T-helper 22 cell (primary cell): Measurements from ENCODE around the gene CREB5.

Source experiments
- DNase-seq: peaks from one replicate; pipeline ENCODE4 v3.0.0-alpha.2; 2020; ENCODE audit warnings: low read depth

Gene CREB5

DNA sequence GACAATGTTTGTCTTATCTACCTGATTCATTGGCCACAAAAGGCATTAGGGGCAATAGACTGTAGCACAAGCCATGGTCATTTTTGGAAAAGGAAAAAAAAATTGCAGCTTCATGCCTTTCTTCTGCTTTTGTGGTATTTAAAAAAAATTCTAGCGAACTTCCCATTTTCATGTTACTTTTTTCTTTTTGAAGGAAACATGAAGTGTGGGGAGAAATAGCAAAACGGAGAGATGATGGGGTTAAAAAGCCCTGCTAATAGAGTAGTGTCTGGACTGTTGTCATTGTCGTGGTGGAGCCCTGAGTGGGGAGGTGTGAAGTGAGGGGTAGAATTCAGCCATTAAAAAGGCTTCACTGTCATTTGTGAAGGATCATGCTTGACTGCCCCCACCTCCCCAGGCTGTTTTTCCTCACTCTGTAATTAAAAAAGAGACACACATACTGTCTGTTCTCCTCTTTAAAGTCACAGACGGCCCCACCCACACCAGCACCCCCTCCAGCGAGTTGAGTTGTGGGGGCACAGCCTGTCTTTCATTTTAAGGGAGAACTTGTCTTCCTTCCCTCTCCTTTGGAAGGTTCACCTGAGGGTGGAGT is 272.4 kb downstream of the CREB5 start:
- no peak for DNase-seq

DNA sequence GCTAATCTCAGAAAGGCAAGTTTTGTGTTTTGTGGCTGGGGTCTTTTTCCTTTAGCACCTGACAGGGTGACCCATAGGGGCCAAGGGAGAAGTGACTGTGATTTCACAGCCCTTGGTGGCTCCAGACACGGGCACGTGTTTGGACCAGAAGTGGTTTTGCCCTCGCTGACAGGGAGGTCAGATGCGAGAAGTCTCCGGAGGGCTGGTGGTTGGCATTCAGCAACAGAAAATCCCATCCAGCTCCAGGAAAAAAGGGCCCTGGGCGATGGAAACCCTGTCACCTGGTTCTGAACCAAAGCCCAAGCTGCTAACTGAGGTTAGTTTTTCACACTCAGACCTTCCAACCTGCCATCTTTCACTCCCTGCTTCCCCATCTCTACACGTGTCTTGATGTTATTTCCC is 272.9 kb downstream of the CREB5 start:
- DNase-seq = no peak

DNA sequence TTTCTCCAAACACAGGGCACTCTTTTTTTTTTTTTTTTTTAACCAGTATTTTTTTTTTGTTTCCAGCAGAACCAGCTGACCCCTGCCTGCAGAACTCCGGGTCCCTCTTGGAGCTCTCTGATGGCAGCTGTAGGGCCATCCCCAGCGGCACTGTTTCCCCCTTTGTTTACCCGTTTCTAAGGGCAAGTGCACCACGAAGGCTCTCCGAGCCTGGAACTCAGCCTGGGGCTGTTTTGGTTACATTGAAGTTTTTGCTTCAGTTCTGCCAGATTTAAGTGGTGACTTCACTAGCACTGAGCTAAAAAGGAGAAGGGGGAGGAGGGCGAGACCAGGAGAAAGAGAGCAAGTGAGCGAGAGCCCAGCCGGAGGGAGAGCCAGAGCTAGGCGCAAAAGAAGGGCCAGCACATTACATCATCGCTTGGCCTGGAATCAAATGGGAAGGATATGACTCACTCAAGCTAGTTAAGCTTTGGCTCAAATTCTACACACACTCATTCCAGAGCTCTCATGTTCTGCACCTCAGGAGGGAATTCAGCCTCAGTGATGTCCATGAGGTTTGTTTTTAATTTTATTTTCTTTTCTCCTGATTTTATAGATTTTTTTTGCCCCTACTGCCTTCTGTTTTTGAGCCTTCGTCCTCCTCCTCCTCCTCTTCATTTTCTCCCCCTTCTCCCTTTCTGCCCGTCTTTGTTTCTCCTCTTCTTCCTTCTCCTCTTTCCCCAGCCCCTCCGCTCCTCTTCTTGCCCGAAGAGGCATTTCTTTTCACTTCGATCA is 273.5 kb downstream of the CREB5 start:
- no peak for DNase-seq

DNA sequence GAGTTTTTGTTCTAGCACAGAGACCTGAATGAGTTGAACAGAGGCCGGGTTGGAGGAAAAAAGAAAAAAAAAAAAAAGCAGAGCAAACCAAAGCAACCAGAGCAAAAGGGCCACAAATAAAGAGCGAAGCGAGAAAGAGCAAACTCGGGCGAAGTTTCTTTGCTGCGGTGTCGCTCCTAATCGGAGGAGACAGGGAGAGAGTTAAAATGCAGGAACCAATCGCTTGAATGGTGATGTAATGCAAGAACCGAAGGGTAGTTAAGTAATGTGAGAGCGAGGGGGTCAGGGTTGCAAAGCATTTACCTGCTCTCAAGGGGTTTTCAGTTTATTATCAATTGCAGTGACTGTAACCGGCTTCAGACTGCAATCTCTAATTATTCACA is 274.1 kb downstream of the CREB5 start:
- DNase-seq = no peak

DNA sequence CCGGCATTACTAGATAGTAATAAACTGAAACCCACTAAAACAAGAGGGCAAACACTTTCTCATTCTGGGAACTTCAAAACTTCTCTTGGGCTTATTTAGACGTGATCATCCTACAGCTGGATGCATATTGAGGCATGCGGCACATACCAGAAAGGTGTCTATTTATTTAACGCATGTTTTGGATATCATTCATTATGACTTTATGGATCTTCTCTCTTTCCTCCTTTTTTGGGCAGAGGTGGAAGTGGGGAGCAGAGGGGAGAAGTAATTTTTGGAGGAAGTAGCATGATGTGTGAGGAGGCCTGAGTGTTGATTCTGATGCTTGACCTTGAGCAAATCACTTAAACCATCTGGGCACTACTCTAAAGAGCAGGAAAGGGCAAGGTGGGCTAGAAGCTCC is 275.2 kb downstream of the CREB5 start:
- DNase-seq = no peak

DNA sequence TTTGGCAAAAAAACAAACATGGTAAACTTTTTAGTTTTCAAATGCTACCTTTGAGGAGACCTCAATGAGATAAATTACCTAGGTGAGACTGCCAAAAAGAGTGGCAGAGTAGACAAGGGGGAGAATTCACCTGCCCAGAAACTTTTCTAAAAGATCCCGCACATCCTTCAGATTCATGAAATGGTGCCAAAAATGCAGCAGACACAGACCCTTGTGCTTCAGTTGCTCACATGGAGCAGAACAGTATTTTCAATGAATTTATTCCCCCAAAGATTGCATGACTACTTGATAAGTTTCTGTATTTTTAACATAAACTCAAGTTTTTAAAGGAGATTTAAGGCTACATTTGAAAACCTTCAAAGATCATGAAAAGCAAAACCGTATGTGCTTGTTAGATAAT is 275.9 kb downstream of the CREB5 start:
- no peak for DNase-seq

DNA sequence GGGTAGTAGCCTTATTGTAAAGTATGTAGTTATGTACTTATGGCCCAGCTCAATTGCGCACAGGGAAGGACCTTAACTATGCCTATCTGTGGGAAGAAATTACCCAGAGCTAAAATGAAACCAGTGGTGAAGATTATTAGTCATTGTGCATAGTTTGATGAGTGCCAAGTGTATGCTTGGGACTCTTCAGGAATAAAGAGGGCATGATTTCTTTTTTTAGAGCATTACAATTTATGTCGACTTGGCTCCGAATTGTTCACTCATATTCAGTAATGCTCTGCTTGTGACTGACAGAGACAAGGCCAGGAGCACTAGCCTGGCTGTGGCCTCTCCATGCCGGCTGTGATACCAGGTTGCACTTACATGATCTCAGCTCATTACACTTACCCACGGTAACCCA is 276.3 kb downstream of the CREB5 start:
- DNase-seq = no peak

DNA sequence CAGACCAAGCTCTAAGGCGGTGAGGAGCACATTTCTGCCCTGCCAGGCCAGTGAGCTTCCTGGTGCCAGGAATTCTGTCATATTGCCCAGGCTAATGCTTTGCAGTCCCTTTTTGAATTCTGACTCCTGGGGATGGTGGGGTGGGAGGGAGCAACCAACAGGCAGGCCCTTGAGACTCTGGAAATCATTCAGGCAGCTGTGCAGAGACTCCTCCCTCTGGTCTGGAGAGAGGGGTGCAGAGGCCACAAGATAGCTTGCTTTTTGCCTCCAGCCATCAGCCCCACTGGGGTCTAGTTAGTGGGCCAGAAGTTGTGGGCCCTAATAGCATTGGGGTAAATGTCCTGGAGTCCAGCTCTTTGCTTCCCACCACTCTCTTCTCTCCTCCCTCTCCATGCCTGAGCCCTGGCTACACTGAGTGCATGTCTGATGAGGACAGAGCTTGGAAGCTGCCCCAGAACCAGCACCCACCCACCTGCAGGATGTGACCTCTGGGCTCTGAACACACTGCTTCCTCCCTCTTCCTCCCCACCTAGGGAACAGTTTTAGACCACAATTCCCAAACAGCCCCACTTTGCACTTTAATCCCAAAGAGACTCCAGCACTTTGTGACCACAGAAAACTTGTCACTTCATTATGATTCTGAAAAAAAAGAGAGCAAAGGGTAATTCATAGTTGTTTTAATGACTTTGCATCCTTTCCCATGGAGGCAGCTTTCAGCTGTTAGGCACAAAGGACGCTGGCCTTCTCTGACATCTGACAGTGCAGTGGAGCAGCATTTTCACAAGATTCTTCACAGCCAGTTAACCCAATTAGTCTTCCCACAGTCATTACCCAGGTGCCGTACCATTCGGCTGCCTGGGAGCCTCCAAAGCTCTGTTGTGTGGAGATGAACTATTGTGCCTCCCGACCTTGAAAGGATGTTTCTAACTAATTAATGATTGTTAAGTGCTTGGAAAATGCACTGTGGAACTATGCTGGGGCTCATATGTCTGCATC is 283.3 kb downstream of the CREB5 start:
- DNase-seq = no peak

DNA sequence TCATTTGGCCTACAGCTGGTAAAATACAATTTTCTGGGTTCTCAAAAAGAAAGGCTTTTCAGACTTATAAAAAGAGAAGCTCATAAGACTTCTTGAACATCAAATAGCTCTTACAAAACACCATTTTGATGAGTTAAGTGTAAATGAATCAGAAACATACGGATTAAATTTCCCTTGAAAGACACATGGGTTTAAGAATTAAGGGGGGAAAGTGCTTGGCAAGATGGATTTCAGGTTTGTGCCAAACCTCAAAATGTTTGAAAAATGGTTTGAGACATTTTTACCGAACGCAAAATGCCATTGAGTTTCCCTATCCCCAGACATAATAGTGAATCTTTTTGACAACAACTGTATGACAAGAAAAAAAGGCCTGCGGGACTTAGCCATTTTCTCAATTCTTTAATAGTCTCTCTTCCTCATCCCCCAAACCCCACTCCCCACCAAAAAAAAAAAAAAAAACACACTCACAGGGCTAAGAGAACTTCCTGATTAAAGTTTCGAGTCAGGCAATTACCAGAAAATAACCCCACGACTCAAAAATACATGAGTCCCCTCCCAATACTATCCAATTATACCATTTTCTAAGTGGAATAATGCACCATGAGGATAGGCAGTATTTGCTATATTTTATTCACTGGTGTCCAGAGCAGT is 285.7 kb downstream of the CREB5 start:
- no peak for DNase-seq

DNA sequence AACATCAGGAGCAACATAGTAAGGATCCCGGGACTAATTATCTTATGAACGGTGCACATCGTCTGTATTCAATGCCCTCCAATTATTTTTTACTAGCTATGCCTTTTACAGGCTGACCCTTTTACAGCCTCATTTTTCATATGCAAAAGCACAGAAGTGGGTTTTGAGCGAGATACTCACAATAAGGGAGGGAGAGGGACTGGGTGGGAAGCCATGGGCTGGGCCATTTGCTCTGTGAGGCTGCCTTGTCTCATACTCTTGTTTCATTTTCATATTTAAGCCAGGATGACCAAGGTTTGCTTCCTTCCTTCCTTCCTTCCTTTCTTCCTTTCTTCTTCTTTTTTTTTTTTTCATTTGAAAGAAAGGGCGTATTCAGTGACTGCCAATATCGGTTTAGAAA is 286.5 kb downstream of the CREB5 start:
- no peak for DNase-seq

DNA sequence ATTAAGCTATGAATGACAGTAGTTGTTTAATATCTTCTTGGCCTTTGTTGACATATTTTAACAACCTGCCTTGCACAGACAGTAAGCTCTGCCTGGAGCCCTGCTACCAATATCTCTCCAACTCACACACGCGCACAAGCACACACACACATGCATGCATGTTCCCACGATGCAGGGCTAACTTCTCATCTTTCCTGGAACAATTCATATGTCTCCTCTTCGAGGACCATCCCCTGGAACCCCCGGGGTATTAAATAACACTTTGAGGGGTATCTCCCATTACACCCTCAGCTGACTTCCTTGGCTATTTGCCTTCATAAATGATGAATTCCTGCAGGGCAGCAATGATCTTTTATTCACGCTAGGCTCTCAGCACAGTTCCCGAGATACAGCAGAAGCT is 287.8 kb downstream of the CREB5 start:
- no peak for DNase-seq

DNA sequence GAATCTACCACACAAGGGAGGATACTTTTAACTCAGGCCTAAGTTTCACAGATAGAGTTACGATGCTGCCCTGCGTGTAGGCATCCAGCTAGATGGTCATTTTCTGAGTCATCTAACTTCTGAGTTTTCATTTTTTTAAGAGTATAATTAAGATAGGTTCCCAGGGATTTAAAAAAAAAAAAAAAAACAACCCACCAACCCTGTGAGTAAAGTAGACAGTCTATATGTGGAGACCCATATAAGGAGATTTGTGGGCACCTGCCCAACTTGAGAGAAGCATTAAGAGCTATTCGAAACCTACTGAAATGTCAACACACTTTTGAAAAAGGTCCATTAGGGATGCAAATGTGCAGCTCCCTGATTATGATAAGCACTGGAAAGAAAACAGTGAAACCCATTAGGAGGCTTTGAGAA is 288.5 kb downstream of the CREB5 start:
- no peak for DNase-seq

DNA sequence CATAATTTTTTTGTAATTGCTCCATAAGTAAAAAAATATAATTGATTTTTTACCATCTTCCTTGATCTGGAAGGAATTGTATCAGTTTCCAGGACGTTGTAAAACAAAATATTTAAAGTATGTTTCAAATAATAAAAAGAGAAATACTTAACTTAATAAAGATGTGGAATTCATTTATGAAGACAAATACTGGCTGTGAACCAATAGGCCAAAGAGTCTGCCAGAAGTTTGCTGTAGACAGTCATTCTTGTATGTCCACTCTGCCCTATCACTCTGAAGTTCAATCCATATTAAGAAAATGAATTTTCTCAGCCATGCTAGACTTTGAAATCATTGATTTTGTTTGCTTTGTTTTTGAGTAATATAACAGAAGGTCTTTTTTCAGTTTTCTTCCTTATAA is 289.4 kb downstream of the CREB5 start:
- no peak for DNase-seq

DNA sequence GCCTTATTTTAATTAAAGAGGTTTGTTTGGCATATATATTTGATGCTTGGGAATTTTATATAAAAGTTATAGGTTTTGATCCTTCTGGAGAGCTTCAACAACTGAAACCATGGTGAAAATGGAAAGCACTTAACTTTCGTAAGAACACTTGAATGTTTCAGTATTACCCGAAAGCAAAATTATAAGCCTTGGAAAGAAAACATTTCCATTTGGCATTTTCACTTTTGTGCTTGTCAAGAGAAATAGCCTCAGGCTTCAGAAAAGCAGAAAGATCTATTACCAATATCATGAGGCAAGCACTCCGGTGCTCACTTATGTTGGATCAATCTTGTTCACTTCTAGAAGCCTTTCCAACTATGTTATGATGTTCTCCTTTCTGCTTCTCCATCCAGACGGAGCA is 289.9 kb downstream of the CREB5 start:
- no peak for DNase-seq

DNA sequence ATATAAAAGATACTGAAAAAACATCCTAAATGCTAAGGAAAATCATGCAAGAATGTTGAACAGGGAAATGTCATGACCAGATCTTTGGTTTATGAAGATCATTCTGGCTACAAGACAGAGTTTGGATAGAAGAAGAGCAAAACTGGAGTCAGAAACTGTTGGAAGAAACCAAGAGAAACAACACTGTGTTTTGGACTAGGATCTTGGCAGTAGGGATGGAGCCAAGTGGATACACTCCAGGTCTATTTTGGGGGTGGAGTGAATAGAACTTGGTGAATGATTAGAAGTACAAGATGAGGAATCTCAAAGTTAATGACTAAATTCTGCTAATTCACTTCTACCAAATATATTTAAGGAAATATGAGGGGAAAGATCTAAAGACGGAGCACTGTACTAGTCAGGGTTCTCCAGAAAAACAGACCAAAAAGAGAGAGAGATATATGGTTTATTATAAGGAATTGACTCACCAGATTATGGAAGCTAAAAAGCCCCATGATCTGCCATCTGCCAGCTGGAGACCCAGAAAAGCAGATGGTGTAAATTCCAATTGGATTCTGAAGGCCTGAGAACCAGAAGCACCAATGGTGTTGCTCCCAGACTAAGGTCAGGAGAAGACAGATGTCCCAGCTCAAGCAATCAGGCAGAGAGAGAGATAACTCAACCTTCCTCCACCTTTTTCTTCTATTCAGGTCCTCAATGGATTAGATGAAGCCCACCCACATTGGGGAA is 290.9 kb downstream of the CREB5 start:
- no peak for DNase-seq

DNA sequence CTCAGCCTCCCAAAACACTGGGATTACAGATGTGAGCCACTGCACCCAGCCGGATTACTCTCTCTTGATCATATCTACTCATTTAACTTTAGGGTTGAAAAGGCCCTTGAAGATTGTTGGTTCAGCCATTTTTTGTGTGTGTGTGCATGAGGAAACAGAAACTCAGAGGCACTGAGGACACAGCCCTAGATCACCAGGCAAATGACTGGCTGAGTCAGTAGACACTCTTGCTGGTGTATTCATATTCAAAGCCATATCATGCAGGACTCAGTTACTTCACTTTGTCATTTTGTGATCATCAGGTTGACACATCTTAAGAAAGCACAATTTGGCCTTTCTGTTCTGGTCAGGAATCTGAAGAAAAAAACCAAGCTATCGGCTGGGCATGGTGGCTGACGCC is 292.4 kb downstream of the CREB5 start:
- no peak for DNase-seq

DNA sequence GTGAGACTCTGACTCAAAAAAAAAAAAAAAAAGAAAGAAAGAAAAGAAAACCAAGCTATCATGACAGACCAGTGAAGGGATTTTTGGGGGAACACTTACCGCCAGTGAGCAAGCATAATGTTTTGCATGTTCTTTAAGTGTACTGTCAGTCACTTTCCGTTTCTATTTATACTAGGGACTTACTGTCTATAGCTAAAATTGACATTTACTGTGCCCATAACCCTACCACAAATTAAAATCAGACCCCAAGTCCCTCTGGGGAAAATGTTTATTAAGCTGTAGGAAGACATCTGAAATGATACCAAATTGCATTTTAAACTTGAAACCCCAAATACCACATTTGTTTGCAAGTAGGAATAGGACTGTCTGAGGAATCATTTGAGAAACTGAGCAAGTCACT is 293.0 kb downstream of the CREB5 start:
- DNase-seq = no peak

DNA sequence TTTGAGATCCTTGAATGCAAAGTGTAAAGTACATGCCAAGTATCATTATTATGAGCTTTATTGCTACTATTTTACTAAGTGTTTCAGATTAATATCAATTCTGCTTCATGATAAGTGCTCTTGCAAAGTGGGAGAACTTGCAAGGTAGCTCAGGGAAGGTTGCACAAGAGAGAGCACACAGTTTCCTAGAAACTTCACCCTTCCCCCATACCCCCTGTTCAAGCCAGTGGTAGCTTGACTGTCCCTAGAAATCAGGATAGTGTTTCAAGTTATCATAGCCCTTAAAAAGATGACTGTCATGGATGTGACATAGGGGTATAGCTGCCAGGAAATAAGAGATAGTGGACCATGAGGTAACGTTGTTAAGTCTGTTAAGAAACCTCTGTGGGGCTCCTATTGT is 294.3 kb downstream of the CREB5 start:
- DNase-seq = no peak

DNA sequence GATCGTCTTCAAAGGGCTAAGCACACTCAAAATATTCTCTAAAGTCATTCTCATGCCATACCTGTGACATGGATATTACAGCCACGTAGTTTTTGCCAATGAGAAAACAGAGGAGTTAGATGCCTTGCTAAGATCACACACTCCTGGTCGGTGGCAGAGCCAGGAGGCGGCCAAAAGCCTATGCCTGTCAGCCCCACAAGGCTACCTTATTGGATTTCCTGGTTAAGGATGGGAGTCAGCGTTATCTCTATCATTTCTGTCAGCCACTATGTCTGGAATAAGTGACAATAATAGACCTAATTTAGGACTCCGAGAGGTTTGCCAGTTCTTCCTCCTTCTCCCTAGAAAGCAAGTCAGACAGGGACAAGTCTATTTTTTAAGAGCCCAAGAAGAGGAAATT is 295.0 kb downstream of the CREB5 start:
- DNase-seq = no peak

DNA sequence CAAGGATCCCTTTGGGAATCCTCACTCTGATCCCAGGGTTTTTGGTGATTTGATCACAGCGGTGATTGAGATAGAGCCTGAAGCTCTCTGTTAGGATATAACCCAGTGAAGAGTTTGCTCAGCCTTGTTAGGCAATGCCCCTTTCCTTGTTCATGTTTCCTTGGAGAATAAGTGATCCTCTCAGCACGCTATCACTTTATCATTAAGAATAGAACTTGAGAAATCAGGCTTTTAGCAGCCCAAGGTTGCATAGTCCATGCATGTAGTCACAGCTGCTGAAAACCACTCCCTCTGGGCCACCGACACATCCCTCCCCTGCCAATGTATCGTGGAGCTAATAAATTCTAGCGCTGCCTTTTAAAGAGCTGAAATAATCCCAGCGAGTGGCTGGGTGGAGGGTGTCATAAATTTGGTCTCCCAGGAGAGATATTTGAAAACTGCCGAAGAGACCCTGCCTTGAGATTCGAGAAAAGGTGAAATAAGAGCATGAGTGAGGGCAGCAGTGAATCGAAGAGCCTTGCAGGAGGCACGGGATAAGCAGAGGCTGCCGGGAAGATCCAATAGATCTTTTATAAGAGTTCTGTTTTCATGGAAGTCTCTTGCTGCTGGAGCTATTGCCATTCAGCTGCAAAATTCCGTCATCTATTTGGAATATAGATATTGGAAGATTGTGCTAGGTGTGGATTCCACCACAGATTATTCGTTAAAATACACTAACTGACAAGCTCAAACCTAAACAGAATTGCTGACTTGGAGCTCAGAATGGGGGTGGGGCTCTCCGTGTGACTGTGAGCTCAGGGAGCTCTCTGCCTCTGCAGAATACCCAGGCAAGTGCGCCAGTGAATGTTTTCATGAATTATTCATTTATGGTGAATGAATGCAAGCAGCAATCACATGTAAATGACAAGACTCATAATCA is 296.0 kb downstream of the CREB5 start:
- no peak for DNase-seq

DNA sequence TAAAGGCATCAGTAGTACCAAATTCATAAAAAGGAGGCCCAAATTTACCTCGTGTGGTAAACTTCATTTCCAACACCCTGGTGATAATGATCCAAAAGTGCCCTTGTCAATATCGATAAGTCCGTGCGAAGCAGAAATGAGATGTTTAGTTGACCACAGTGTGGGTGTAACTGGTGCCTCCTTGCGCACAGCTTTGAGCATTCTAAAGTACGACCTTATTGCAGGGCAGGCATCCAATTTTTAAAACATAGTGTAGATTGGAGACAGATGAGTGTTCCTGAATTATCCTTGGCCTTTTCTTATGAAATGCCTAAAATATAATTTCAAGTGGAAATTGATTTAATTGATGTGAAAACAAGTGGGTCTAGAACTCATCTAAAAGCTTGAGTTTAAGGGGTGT is 297.4 kb downstream of the CREB5 start:
- DNase-seq = no peak
